CD4-positive, alpha-beta T cell treated with Interleukin-21 for 1 hour (primary cell): ENCODE data around the gene USP40.

Source experiments
- DNase-seq: peaks from one replicate; pipeline ENCODE4 v3.0.0-alpha.2; 2020

The USP40 gene

DNA sequence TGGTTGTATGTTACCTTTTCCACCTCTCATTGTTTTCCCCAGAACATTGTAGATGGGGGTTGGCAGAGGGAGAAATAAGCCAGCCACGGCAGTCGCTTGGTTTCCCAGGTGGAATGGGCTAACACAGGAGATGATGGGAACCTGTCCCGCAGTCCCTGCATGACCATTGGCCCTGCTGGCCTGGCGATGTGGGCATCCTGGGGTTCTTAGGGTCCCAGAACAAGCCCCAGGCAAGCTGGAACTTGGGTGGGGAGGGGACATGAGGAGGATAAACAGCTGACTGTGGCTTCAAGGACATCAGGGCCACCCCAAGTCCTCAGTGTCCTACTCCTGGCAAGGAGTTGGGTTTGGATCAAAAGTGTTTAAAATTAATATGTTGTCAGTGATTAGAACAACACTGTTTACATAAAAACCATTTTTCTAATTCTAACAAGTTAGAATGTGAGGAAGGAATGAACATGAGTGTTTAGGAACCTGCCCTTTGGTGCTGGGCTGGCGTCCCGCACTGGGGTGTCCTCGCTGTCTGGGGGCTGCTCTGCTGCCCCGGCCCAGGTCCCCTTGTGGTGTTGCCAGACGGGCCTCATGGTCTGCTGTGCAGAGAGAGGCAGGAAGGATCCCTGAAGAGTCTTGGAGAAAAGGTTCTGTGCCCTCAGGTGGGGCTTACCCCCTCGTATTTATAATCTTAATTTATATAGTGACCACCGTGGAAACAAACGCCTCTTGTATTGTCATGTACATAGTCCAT is 95.1 kb downstream of the USP40 start:
- DNase-seq = no peak

DNA sequence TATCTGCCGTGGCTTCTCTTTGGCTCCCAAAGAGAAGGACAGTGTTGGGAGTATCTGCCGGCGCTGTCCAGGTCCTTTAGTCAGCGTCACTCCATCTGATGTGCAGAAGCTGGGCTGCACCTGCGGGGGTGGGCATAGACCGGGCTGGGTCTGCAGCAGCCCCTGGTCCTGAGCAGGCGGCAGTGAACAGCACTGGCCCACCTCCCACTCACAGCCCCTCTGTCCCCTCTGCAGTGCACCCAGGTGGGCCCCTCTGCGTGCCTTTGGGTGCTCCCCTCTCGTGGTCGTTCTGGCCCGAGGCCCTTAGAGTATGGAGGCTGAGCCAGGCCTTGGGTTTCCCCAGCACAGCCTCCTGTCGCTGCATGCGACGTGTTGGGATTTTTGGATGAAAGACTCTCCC is 95.7 kb downstream of the USP40 start:
- no peak for DNase-seq

DNA sequence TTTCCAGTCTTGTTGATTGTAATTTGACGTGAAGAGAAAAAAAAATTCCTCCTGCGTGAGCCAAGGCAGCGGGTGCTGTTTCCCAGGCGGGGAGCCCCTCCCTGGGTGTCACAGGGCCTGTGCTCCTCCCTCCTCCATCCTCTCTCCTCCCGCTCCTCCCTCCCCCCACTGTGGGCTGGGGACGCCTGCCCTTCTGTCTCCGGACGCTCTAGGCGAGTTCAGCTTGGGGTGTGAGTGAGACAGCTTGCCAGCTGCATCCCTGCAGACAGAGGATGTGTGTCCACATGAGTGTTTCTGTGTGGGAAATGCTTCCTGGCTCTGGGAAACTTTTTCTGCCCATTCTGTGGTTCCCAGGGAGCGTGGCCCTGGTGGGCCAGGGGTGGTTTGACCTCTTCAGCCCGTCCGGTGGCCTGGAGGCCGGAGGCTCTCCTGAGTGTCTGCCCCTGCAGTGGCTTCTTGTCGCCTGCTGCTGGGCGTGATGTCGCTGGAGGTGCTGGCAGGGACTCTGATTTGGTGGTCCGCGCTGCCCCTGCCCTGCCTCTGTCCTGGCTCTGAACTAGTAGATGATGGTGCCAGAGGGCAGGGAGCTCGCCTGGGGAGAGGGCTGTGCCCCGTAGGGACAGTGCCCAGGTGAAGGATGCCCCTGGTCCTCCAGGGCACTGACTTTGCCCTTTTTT is 96.4 kb downstream of the USP40 start:
- DNase-seq = no peak

DNA sequence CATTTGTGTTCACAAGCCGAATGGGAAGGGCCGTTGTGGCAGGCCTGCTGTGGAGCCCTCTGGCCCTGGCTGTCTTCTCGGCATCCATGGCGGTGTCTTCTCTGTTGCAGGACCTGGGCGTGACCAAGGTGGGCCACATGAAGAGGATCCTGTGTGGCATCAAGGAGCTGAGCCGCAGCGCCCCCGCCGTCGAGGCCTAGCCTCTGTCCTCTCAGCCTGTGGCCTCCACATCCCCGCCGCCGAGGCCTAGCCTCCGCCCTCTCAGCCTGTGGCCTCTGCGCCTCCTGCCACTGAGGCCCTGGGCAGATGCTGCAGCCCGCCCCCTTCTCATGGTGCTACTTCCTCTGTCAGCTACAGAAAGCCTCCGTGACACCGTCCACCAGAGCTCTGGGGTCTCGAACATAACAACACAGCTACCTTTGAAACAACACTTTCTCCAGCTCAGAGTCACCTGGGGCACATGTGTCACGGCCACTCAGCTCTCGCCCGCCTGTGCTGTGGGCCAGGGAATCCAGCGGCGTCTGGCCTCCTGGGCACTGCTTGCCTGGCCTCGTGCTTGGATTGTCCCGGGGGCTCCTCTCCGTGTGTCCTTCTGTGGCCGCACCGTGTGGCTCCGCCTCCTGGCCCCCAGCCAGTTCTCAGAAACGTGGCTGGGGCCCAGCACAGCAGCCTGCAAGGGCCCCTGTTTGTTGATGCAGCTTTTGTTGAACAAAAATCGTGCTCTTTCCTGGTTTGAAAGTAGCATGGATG is 97.1 kb downstream of the USP40 start:
- no peak for DNase-seq

DNA sequence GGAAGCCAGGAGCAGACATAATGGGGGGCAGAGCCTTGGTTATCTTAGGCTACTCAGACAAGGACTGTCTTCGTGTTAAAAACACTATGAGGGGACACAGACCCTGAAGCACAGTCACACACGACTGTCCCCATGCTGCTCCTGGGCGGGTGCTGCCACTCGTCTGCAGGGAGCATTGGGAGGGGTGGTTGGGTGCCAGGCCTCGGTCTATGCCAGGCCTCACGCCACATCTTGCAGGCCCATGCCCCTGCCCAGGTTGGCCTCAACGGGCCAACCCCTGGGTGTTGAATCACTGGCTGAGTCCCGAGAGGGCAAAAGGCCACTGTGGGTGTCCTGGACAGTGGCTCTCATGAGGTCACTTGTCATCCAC is 97.9 kb downstream of the USP40 start:
- no peak for DNase-seq

DNA sequence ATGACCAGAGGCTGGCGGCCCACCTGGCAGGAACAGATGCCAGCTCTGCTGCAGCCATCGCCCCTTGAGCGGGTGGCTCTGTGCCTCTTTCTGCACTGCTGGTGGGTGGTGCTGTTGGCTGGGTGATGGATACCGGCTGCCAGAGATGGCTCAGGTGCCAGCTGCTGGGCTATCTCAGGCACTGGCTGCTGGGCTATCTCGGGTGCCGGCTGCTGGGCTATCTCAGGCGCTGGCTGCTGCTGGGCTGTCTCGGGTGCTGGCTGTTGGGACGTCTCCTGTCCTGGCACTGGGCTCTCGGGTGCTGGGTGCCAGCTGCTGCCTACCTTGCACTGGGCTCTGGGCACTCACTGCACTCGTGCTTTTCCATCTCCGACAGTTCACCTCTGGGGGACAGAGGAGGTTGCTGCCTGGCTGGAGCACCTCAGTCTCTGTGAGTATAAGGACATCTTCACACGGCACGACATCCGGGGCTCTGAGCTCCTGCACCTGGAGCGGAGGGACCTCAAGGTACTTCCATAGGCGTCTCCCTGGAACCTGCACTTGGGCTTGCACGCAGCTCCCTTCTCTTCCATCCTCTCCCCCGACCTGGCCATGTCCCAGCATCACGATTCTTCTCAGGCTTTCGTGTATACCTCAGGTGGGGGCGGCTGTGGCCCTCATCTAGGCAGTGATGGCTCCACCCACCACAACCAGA is 98.4 kb downstream of the USP40 start:
- DNase-seq = no peak

DNA sequence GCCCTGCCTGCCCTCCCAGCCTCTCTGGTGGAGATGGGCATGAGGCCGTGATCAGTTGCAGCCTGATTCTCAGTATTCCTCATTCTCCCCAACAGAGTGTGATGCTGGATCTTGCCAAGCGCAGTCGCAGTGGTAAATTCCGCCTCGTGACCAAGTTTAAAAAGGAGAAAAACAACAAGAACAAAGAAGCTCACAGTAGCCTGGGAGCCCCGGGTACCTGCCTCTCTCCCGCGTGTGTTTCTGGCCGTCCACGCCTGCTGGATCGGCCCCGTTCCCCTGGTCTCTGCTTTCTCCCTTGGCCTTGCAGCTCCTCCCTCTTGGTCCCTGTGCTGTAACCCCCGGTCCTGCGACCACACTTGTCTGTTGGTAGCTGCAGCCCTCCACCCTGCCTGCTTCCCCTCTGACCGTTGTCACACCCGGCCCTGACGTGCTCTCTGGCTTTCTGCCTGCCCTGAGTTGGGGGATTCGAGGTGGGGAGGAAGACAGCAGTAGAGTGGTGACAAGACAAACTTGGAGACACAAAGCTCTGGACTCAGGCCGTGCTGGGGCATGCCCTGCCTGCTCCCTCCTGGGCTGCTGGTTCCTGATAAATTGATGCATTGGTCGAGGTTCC is 99.5 kb downstream of the USP40 start:
- DNase-seq = no peak

DNA sequence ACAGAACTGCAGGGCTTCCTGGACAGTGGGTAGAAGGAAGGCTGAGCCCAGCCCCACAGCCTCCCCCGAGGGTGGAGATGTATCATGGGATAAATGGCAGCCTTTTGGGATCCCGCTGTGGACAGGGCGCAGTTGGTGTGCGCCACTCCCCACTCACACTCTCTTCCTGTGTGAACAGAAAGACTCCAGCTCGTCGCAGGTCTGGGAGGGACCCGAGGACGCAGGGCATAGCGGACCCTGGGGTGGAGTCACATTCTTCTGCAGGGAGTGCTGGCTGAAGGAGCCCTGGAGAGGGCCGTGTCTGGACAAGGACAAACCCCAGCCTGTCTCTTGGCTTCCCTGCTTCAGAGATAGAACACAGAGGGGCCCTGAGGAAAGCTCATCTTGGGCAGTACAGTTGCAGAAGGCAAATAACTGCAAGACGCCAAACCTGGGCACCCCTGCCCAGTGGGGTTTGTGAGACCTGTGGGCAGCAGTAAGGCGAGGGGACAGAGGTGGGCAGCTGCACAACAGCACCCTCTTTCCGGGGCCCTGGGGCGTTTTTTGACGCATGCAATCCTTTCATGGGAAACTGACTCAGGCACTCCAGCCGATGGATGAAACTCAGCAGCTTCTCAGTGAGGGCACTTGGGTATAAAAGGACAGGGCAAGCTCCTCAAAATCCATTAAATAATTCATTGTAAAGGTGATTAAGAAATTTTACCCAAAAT is 101.9 kb downstream of the USP40 start:
- DNase-seq = no peak

DNA sequence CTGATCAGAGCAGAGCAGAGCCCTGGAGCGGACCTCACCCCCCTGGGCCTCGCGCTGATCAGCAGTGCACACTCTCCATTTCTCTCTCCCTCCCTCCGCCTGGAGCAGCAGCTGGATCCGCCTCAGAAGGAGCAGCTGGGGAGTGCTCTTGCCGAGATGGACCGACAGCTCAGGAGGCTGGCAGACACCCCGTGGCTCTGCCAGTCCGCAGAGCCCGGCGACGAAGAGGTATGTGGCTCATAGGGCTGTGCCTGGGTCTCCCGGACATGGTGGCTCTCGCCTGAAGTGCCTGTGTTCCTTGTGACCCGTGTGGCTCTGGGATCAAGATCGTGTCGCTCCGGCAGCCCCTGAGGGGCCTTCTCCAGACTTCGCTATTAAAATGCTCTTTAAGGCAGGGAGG is 102.5 kb downstream of the USP40 start:
- DNase-seq = no peak

DNA sequence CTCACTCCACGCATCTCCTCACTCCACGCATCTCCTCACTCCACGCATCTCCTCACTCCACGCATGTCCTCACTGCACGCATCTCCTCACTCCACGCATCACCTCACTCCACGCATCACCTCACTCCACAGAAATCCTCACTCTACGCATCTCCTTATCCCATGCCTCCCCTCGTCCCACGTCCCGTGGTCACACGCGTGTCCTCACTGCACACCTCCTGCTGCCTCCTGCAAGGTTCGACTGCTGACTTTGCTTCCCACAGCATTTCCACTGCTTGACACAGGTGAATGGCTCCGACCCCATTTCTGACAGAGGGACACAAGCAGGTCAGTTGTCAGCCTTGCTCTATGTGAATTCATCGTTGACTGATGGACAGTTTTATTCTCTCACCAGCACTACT is 103.0 kb downstream of the USP40 start:
- no peak for DNase-seq

DNA sequence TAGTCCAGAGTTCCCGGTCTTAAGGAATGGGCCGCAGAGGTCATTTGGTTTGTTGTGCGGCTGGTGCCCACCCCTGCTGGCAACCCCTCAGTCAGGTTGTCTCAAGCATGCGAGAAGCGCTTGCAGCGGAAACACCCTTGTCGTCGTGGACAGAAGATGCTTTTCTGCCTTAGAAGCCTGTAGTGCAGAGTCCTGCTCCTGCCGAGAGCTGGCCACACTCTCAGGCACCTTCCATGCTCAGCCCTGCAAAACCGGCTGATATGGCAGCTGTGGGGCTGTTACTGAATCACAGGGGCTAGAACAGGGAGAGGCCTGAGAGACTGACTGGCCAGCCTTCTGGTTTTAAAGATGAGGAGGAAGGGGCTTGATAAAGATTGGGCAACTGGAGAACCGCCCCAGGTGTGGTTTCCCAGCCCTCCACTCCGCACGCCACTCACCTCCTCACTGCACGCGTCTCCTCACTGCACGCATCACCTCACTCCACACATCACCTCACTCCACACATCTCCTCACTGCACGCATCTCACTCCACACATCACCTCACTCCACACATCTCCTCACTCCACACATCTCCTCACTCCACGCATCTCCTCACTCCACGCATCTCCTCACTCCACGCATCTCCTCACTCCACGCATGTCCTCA is 103.6 kb downstream of the USP40 start:
- no peak for DNase-seq

DNA sequence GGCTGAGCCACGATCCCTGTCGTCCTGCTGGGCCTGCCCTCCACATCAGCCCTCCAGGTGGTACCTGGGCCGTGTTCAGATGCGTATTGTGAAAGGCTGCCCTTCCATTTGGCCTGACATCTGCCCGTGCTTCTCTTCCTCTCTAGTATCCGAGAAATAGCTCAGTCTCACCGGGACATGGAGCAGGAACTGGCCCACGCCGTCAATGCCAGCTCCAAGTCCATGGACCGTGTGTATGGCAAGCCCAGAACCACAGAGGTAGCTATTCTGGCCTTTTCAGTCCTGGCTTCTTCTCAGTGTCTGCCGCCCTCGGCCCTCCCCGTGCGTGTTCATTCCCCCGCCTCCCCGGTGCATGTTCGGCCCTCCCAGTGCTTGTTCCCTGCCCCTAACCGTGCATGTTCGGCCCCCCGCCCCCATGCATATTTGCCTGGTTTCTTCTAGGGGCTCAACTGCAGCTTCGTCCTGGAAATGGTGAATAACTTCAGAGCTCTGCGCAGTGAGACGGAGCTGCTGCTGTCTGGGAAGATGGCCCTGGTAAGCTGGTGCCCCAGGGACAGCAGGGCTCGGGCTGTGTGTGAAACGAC is 104.3 kb downstream of the USP40 start:
- no peak for DNase-seq

DNA sequence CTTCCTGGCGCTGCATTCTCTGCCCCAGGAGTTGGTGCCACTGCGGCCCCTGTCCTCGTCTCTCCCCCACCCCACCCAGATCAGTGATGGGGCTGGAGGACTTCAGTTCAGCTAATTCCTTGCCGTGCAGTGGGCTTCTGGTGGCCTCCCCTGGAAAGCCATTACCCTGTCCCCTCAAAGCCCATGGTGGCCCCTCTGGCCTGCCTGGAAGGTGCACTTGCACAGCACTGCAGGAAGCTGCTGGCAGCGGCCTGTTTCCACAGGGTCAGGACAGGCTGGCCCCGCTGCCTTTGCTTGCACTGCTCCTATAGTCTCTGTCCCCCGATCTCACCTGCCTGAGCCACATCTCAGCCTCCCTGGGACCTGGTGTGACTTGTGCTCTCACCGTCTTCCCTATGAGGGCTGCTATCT is 105.1 kb downstream of the USP40 start:
- no peak for DNase-seq

DNA sequence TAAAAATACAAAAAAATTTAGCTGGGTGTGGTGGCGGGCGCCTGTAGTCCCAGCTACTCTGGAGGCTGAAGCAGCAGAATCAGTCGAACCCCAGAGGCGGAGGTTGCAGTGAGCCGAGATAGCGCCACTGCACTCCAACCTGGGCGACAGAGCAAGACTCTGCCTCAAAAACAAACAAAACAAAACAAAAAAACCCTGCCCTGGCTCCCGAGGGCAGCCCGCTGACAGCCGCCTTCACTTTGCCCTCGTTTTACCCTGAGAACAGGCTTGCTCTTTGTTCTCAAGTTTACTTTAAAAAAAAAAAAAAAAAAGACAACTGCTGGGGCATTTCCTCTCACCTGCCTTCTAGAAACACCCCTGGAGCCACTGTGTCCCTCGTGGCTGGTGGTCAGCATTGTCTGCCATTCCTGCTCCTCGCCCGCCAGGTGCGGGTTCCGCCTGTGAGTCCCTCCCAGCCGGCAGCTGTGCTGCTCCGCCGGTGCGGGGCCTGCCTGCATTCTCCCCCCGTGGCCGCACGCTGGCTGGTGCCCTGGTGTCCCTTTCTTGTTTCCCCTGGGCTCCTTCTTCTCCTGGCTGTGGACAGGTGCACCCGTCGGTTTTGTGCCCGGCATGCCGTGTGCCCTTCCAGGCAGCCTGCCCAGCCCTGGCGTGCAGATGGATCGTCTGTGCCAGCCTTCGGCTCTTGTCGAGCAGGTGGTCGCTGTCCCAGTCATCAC is 105.7 kb downstream of the USP40 start:
- no peak for DNase-seq

DNA sequence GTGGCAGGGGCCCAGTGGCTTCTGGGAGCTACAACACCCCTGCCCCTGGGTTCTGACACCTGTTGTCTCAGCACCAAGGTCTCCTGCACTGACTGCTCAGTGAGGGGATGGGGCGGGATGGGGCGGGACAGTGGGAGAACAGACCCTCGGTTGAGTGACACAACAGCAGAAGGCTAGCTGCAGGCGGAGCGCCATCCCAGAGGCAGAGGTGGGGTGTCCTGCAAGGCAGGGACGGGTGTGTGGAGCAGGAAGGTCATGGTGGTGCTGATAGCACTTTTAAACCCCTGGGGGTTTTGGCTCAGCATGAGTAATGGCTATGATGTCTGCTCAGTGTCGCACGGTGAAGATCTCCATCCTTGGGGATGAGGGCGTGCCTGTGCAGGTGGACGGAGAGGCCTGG is 107.2 kb downstream of the USP40 start:
- DNase-seq = no peak

DNA sequence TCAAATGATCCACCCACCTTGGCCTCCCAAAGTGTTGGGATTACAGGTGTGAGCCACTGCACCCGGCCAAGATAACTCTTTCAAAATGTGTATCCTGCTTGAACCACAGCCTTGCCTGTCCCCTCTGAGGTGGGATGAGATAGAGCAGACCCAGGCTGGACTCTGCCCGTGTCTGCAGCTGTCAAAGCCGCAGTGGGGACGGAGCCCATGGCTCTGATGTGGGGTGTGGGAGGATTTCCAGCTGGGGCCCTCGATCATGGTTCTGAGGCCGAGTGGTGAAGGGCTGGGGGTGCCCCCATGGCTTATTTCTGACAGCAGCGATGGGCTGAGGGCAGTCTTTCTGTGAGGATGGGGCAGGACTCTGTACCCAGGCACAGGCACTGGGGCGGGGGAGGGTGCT is 107.8 kb downstream of the USP40 start:
- no peak for DNase-seq

DNA sequence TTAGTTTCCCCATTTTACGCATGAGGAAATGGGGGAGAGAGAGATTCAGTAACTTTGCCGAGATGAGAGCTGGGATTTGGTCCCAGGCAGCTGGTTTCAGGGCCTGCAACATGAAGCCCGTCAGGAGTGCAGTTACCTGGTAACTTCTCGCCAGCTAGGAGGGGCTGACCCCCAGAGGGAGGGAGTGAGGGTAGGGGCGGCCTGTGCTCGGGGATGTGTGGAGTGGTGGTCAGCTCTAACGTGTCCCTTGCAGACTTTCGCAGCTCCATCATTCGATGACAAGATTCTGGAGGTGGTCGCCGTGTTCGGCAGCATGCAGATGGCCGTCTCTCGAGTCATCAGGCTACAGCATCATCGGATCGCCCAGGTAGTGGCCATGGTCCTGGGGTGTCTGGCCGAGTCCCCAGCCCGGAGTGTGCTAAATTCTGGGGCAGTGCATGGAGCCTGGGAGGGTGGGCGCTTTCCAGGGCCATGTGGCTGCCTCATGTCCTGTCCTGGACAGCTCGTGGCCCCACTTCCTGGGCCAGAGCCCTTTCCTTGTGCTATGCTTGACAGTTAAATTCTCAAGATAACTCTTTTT is 108.5 kb downstream of the USP40 start:
- no peak for DNase-seq

DNA sequence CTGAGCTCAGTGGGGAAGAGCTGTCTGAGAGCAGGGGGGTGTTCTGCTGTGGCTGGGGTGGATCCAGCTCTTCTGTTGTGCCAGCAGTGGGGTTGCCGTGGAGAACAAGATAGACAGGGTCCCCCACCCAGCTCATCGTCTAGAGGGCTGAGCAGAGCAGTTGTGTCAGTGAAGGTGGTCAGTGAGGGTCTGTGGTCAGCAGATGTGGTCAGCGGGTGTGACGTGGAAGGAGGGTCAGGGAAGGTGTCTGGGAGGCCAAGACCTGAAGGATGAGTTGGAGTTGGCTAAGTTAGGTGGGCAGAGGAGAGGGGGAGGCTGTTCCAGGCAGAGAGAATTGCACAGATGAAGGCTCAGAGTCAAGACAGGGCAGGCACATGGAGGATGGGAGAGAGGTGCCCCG is 109.2 kb downstream of the USP40 start:
- no peak for DNase-seq

DNA sequence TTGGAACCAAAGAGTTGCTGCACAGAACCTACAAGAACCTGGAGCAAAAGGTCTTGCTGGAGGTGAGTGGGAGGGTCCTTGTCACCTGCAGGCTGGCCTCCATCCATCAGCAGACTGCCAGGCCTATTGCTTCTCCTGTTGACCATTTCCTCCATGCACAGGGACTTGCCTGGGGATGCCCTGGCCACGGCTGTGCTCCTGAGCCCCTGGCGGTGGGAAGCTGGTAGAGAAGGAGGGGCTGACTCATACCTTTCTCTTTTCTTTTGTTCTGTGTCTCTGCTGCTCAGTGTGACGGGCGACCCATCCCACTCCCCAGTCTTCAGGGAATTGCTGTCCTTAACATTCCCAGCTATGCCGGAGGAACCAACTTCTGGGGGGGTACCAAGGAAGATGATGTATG is 109.6 kb downstream of the USP40 start:
- no peak for DNase-seq

DNA sequence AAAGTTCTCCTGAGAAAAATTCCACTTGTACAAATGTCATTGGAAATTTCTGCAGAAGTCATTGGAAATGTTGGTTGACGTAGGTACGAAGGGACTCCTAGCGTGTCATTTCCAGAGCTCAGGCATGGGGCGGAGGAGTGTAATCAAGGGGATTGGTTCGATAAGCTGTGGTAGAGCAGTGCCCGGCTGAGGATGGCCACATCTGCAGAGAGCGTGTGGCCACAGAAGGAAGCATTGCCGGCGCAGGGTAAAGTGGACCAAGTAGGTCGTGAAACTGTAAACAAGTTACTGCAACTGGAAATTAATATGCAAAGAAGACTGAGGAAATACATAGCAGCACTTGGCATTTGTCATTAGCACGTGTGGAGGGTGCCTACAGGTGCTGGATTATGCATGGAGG is 110.5 kb downstream of the USP40 start:
- no peak for DNase-seq
